H9 (cell line): Measurements from ENCODE around the gene GCN1. TPM values are rescaled to one million over a fixed set of nuclear protein-coding genes. Genes with fewer than 3 reads are reported as not detected.

Experiments used
- DNase-seq: peaks from one replicate; pipeline ENCODE4 v3.0.0-alpha.2; 2017
- H2AFZ ChIP-seq: one replicate; pipeline ENCODE4 v1.6.1; 2013; ENCODE audit warnings: mild to moderate bottlenecking, low read length, control low read depth, moderate library complexity
- H2AK5ac ChIP-seq: 2 replicates; pipeline ENCODE4 v1.6.1; 2013; ENCODE audit warnings: low read length, control low read depth, mixed read lengths; ENCODE audit not compliant: insufficient read length
- H2BK120ac ChIP-seq: one replicate; pipeline ENCODE4 v1.6.1; 2013; ENCODE audit warnings: low read depth, mild to moderate bottlenecking, low read length, control low read depth, inconsistent platforms; ENCODE audit not compliant: poor library complexity, severe bottlenecking
- H2BK12ac ChIP-seq: 2 replicates; pipeline ENCODE4 v1.6.1; 2013; ENCODE audit warnings: low read length, control low read depth, mixed read lengths, low read depth; ENCODE audit not compliant: insufficient read length
- H2BK15ac ChIP-seq: 2 replicates; pipeline ENCODE4 v1.6.1; 2013; ENCODE audit warnings: low read depth, low read length, control low read depth
- H2BK20ac ChIP-seq: one replicate; pipeline ENCODE4 v1.6.1; 2013; ENCODE audit warnings: low read depth, mild to moderate bottlenecking, low read length, control low read depth, inconsistent platforms; ENCODE audit not compliant: poor library complexity, severe bottlenecking
- H2BK5ac ChIP-seq: 2 replicates; pipeline ENCODE4 v1.6.1; 2013; ENCODE audit warnings: low read length, control low read depth, mixed read lengths; ENCODE audit not compliant: insufficient read length
- H3K14ac ChIP-seq: 2 replicates; pipeline ENCODE4 v1.6.1; 2013; ENCODE audit warnings: low read length, control low read depth; ENCODE audit not compliant: insufficient read depth
- H3K18ac ChIP-seq: 2 replicates; pipeline ENCODE4 v1.6.1; 2013; ENCODE audit warnings: low read depth, mild to moderate bottlenecking, mixed read lengths, low read length, control low read depth; ENCODE audit not compliant: insufficient read length
- H3K23ac ChIP-seq: 2 replicates; pipeline ENCODE4 v1.6.1; 2013; ENCODE audit warnings: low read length, control low read depth, mixed read lengths, low read depth; ENCODE audit not compliant: insufficient read length
- H3K23me2 ChIP-seq: 2 replicates; pipeline ENCODE4 v1.6.1; 2013; ENCODE audit warnings: low read depth, mild to moderate bottlenecking, mixed read lengths, low read length, control low read depth; ENCODE audit not compliant: insufficient read length, poor library complexity, severe bottlenecking
- H3K27ac ChIP-seq: 2 replicates; pipeline ENCODE4 v1.5.1; 2013; ENCODE audit warnings: low read length, control low read depth, mixed read lengths, low read depth; ENCODE audit not compliant: insufficient read length
- H3K27me3 ChIP-seq: 2 replicates; pipeline ENCODE4 v1.6.1; 2013; ENCODE audit warnings: low read length, control low read depth, inconsistent platforms; ENCODE audit not compliant: insufficient read depth
- H3K4ac ChIP-seq: 2 replicates; pipeline ENCODE4 v1.6.1; 2013; ENCODE audit warnings: low read depth, mild to moderate bottlenecking, control low read depth, inconsistent platforms, low read length, moderate library complexity
- H3K4me1 ChIP-seq: 2 replicates; pipeline ENCODE4 v1.6.1; 2013; ENCODE audit warnings: low read length, control low read depth, inconsistent platforms; ENCODE audit not compliant: insufficient read depth
- H3K4me2 ChIP-seq: 2 replicates; pipeline ENCODE4 v1.6.1; 2013; ENCODE audit warnings: low read length, control low read depth, mixed read lengths; ENCODE audit not compliant: insufficient read length, insufficient read depth
- H3K56ac ChIP-seq: 2 replicates; pipeline ENCODE4 v1.6.1; 2013; ENCODE audit warnings: low read depth, mild to moderate bottlenecking, mixed read lengths, low read length, control low read depth; ENCODE audit not compliant: insufficient read length
- H3K79me1 ChIP-seq: 2 replicates; pipeline ENCODE4 v1.6.1; 2013; ENCODE audit warnings: low read depth, mild to moderate bottlenecking, moderate library complexity, low read length, control low read depth, inconsistent platforms; ENCODE audit not compliant: insufficient read depth, poor library complexity, severe bottlenecking
- H3K79me2 ChIP-seq: 2 replicates; pipeline ENCODE4 v1.6.1; 2013; ENCODE audit warnings: low read length, control low read depth, inconsistent platforms; ENCODE audit not compliant: insufficient read depth
- H3K9ac ChIP-seq: 2 replicates; pipeline ENCODE4 v1.6.1; 2013; ENCODE audit warnings: low read length, control low read depth, mixed read lengths; ENCODE audit not compliant: insufficient read length; ENCODE audit errors: extremely low read depth
- H3K9me3 ChIP-seq: one replicate; pipeline ENCODE4 v1.6.1; 2013; ENCODE audit warnings: low read depth, low read length, inconsistent platforms; ENCODE audit not compliant: control insufficient read depth
- H3T11ph ChIP-seq: one replicate; pipeline ENCODE4 v1.6.1; 2013; ENCODE audit warnings: mild to moderate bottlenecking, low read length, control low read depth, inconsistent platforms
- H4K20me1 ChIP-seq: one replicate; pipeline ENCODE4 v1.6.1; 2013; ENCODE audit not compliant: control insufficient read depth, insufficient read length, insufficient read depth
- H4K5ac ChIP-seq: 2 replicates; pipeline ENCODE4 v1.6.1; 2013; ENCODE audit warnings: low read depth, mild to moderate bottlenecking, mixed read lengths, low read length, control low read depth; ENCODE audit not compliant: insufficient read length
- H4K8ac ChIP-seq: replicated peaks from 2 replicates; pipeline ENCODE4 v1.6.1; 2013; ENCODE audit warnings: low read length, control low read depth, mixed read lengths, low read depth; ENCODE audit not compliant: insufficient read length
- H4K91ac ChIP-seq: 2 replicates; pipeline ENCODE4 v1.6.1; 2013; ENCODE audit warnings: low read depth, mild to moderate bottlenecking, moderate library complexity, mixed read lengths, low read length, control low read depth; ENCODE audit not compliant: insufficient read length
- H3K27ac Mint-ChIP-seq, 3 experiments: 2 replicates in 2 of 3; 3 replicates in 1 of 3; pipeline ENCODE4 v1.8.0; 2020 to 2021; ENCODE audit warnings: mixed read lengths in 3 of 3, mild to moderate bottlenecking in 1 of 3, moderate library complexity in 1 of 3
- H3K27me3 Mint-ChIP-seq: 2 replicates; pipeline ENCODE4 v1.8.0; 2021; ENCODE audit warnings: low read depth, mild to moderate bottlenecking, moderate library complexity, mixed read lengths
- H3K36me3 Mint-ChIP-seq, 3 experiments: 2 replicates in 2 of 3; 3 replicates in 1 of 3; pipeline ENCODE4 v1.8.0; 2020 to 2021; ENCODE audit warnings: low read depth in 3 of 3, mixed read lengths in 3 of 3; ENCODE audit not compliant: insufficient read depth in 1 of 3
- H3K4me1 Mint-ChIP-seq, 2 experiments: 2 replicates each; pipeline ENCODE4 v1.8.0; 2020; ENCODE audit warnings: mixed read lengths in 2 of 2
- H3K4me3 Mint-ChIP-seq, 2 experiments: 2 replicates in 1 of 2; 3 replicates in 1 of 2; pipeline ENCODE4 v1.8.0; 2020 to 2021; ENCODE audit warnings: mild to moderate bottlenecking in 2 of 2, mixed read lengths in 2 of 2, moderate library complexity in 1 of 2
- H3K9me3 Mint-ChIP-seq, 2 experiments: 2 replicates in 1 of 2; 3 replicates in 1 of 2; pipeline ENCODE4 v1.8.0; 2020; ENCODE audit warnings: mild to moderate bottlenecking in 2 of 2, mixed read lengths in 2 of 2, moderate library complexity in 1 of 2
- CTCF ChIP-seq: fragments of 200-600 bp; sonication (generic); conservative IDR thresholded peaks from 3 replicates; pipeline ENCODE4 v1.8.0; 2021; ENCODE audit warnings: antibody characterized with exemption, mild to moderate bottlenecking
- WGBS: extraction: QIAGEN DNeasy Blood & Tissue Kit; methylation state at CpG from one replicate; pipeline ENCODE4 v1.1.7; 2013; ENCODE audit warnings: missing lambda C conversion rate, low lambda C conversion rate, mixed read lengths; ENCODE audit not compliant: insufficient read length; ENCODE audit errors: extremely low coverage; 5-methylcytosine and 5-hydroxymethylcytosine counted together
- total RNA-seq: library from RNA; stranded (reverse); gene quantifications from 2 replicates; pipeline ENCODE4 v1.2.1, GENCODE V29; 2021

Gene GCN1
- total RNA-seq, 1 experiment from 2014 or later, result 137 TPM

GRCh38 chr12:120224304-120225199 is 30.0 kb upstream of the GCN1 start:
- Histone ChIP-seq H3K9ac (no peak overlapping the region), H4K20me1 (no peaks in the 10 kb centered on the region), H2BK20ac (no peak overlapping the region), H3K23ac (no peak overlapping the region), H2BK5ac (no peak overlapping the region), H3K4ac (no peak overlapping the region), H3K56ac (no peak overlapping the region), H3K79me1 (no peaks in the 10 kb centered on the region), H2BK120ac (no peak overlapping the region), H2AFZ (no peak overlapping the region), H3K4me1 (peaks cover 4% of the 10 kb centered on the region), H4K8ac (no peak overlapping the region), H3K14ac (no peak overlapping the region), H2BK15ac (no peak overlapping the region), H3K4me2 (no peak overlapping the region), H3T11ph (no peak overlapping the region), H3K27me3 (no peaks in the 10 kb centered on the region; the same call in 1 of the 2 replicates), H3K79me2 (peaks cover 3% of the 10 kb centered on the region; the same call in 1 of the 2 replicates), H3K18ac (no peak overlapping the region), H4K5ac (no peak overlapping the region), H2AK5ac (no peak overlapping the region), H4K91ac (no peak overlapping the region), H3K27ac (no peak overlapping the region), H3K23me2 (no peaks in the 10 kb centered on the region), H2BK12ac (no peak overlapping the region), H3K9me3 (no peaks in the 10 kb centered on the region)
- Mint-ChIP-seq H3K27me3 (no peaks in the 10 kb centered on the region), H3K4me1 (peaks cover 34 to 40% of the 10 kb centered on the region in 2 experiments), H3K9me3 (no peaks in the 10 kb centered on the region), H3K4me3 (no peak overlapping the region), H3K27ac (peak overlapping the region in 1 of 3 experiments; percentile 85; a peak in 3 of 7 replicates), H3K36me3 (peaks cover 10 to 46% (median 43%) of the 10 kb centered on the region in 3 experiments; a peak in 6 of 7 replicates)
- WGBS, result no CpG with 5 or more reads among the region's 25 CpGs
- no peak for TF ChIP-seq CTCF
- DNase-seq, result no peak
